Osteoblast (primary cell): ENCODE data around the gene MAD1L1. TPM values are rescaled to one million over a fixed set of nuclear protein-coding genes. Genes with fewer than 3 reads are reported as not detected.
A peak's percentile ranks its signal among the peaks of the same experiment; 100 is the strongest.

Experiments
- DNase-seq: peaks from one replicate; pipeline ENCODE4 v3.0.0; 2011; ENCODE audit warnings: low spot score, mixed read lengths; ENCODE audit not compliant: insufficient read length; ENCODE audit errors: missing footprints
- H2AFZ ChIP-seq: 2 replicates; pipeline ENCODE4 v1.6.0; 2011; ENCODE audit warnings: mild to moderate bottlenecking, low read length
- H3K27ac ChIP-seq: 2 replicates; pipeline ENCODE4 v1.5.1; 2011; ENCODE audit warnings: mild to moderate bottlenecking, low read depth, low read length, moderate library complexity
- H3K27me3 ChIP-seq: 2 replicates; pipeline ENCODE4 v1.6.0; 2012; ENCODE audit warnings: mild to moderate bottlenecking, control low read depth, inconsistent platforms, low read length, moderate library complexity; ENCODE audit not compliant: insufficient read depth
- H3K36me3 ChIP-seq: 2 replicates; pipeline ENCODE4 v1.5.1; 2011; ENCODE audit warnings: mild to moderate bottlenecking, low read length, control low read depth, moderate library complexity; ENCODE audit not compliant: insufficient read depth
- H3K4me1 ChIP-seq: 2 replicates; pipeline ENCODE4 v1.5.1; 2011; ENCODE audit warnings: mild to moderate bottlenecking, low read length, control low read depth, moderate library complexity; ENCODE audit not compliant: insufficient read depth
- H3K4me2 ChIP-seq: 2 replicates; pipeline ENCODE4 v1.6.0; 2011; ENCODE audit warnings: mild to moderate bottlenecking, low read length; ENCODE audit not compliant: insufficient read depth
- H3K4me3 ChIP-seq: fragments of 200-600 bp; sonication (generic); 3 replicates; pipeline ENCODE4 v1.5.1; 2012; ENCODE audit warnings: mild to moderate bottlenecking, low read length, inconsistent platforms; ENCODE audit not compliant: insufficient read depth
- H3K79me2 ChIP-seq: 2 replicates; pipeline ENCODE4 v1.6.0; 2012; ENCODE audit warnings: mild to moderate bottlenecking, low read length, control low read depth, inconsistent platforms; ENCODE audit not compliant: insufficient read depth
- H3K9me3 ChIP-seq: 2 replicates; pipeline ENCODE4 v1.5.1; 2011; ENCODE audit warnings: low read depth, low read length, control low read depth
- H4K20me1 ChIP-seq: 2 replicates; pipeline ENCODE4 v1.6.0; 2012; ENCODE audit warnings: mild to moderate bottlenecking, low read length, control low read depth; ENCODE audit not compliant: insufficient read depth
- total RNA-seq: library from RNA; depleted of rRNA; stranded (reverse); fragments of >200 nt; gene quantifications from 2 replicates; pipeline ENCODE4 v1.2.3, GENCODE V29; 2012
- TF ChIP-seq, protein P1 (sequence below): IDR thresholded peaks from 2 replicates; pipeline ENCODE4 v1.5.1; 2011; ENCODE audit warnings: mild to moderate bottlenecking, low read depth, low read length, moderate library complexity; ENCODE audit errors: extremely low read depth

MAD1L1 gene
- total RNA-seq, result 66.2 and 72.2 TPM in 2 replicates

DNA sequence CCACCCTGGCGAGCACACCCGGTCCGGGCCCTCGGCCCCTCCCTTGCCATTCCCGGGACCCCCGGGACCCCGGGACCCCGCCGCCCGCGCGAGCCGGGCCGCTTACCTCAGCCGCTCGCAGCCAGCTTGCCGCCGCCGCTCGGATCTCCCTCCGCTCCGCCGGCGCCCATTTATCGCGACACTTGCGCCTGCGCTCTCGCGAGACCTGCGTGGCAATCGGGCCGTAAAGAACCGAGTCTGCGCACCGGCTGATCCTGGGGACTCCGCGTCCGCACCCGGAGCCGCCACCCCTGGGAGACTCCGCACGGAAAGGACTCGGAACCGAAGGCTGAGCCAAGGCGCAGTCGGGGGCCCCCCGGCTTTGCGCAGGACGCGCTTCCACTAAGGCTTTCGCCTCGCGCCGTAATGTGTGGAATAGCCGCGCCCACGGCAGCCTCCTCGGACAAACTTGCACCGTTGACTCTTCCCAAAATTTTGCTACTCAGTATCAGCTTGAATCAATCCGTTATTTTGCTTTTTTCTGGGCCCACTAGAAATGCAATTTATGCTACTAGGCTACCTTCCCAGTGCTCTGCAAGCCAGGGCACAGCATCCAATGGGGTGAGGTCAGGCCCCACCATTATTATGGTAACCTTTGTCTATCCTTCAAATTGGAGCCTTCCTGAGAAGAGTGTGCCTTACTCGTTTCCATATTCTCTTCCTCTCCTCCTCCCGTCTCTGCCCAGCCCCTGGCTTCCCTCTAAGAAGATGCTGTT lies at the start of gene MAD1L1:
TSS of gene MAD1L1 (minus strand) at position 180 of the 755 bp plus-strand sequence. CDS start 2,812 bp downstream, outside the sequence.
- Histone ChIP-seq H3K4me3 (peak within 1 kb of the TSS; percentile 90), H3K79me2 (peaks cover 40% of the 10 kb centered on the region), H3K36me3 (peaks cover 34% of the 10 kb centered on the region), H3K4me1 (peaks cover 22% of the 10 kb centered on the region), H3K4me2 (peak within 1 kb of the TSS; percentile 97), H4K20me1 (peaks cover 5% of the 10 kb centered on the region), H2AFZ (peak within 1 kb of the TSS; percentile 97), H3K9me3 (no peaks in the 10 kb centered on the region), H3K27me3 (no peaks in the 10 kb centered on the region), H3K27ac (peak within 1 kb of the TSS; percentile 74)
- TF ChIP-seq, protein P1, sequence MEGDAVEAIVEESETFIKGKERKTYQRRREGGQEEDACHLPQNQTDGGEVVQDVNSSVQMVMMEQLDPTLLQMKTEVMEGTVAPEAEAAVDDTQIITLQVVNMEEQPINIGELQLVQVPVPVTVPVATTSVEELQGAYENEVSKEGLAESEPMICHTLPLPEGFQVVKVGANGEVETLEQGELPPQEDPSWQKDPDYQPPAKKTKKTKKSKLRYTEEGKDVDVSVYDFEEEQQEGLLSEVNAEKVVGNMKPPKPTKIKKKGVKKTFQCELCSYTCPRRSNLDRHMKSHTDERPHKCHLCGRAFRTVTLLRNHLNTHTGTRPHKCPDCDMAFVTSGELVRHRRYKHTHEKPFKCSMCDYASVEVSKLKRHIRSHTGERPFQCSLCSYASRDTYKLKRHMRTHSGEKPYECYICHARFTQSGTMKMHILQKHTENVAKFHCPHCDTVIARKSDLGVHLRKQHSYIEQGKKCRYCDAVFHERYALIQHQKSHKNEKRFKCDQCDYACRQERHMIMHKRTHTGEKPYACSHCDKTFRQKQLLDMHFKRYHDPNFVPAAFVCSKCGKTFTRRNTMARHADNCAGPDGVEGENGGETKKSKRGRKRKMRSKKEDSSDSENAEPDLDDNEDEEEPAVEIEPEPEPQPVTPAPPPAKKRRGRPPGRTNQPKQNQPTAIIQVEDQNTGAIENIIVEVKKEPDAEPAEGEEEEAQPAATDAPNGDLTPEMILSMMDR, result no peak
- peak; percentile 100 for DNase-seq

DNA sequence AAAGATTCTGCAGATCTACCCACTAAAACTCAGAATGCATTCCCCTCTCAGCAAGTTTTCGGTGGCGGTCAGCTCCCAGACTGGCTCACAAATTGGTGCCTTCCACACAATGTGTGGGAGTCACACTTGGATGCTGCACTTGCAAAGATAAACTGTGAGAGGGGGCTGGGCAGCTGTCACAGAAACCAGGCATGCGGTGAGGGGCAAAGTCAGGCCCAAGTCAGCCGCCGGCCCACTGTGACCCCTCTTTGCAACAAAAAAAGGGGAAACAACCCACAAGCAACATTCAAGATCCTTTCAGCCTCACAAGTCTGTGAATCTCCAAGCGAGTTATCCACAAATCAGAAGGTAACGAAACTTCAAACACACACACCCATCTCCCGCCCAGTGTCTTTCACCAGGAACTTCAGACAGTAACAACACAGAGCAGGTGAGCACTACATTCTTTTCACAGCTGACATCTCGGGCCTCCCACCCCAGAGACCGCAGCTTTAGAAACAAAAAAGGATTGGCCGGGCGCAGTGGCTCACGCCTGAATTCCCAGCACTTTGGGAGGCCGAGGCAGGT lies 49.5 kb upstream of the MAD1L1 start:
- Histone ChIP-seq H3K27ac (no peak overlapping the region), H4K20me1 (no peaks in the 10 kb centered on the region)

DNA sequence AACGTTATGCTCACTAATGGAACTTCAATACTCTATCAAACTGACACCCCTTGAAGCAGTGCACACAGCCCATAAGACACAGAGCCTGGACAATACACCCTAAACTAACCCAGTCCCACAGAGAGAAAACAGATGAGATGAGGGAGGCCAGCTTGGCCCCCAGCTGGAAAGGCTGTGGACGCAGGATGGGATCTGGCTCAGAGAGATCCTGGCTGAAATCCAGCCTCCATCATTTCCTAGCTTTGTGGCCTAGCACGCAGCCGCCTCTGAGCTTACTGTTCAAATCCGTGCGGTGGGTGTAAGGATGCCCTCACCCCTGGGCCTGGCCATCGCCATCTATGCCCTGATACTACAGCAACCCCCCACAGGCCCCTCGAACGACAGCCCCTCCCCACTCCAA lies 48.8 kb upstream of the MAD1L1 start:
- no peaks in the 10 kb centered on the region for H3K36me3 ChIP-seq
- peak; percentile 79 for DNase-seq
- no peak overlapping the region for H3K4me3 ChIP-seq
- H3K27ac ChIP-seq, result no peak overlapping the region
- no peaks in the 10 kb centered on the region for H3K9me3 ChIP-seq
- peak overlapping the region; percentile 7 for H3K4me2 ChIP-seq
- no peaks in the 10 kb centered on the region for H3K27me3 ChIP-seq
- no peak overlapping the region for H2AFZ ChIP-seq
- H4K20me1 ChIP-seq, result no peaks in the 10 kb centered on the region
- peaks cover 58% of the 10 kb centered on the region for H3K79me2 ChIP-seq
- TF ChIP-seq, protein P1, result no peak
- H3K4me1 ChIP-seq, result peaks cover 9% of the 10 kb centered on the region

More for the DNA sequence above, 49.5 kb upstream of the MAD1L1 start:
- H3K4me1 ChIP-seq, result peaks cover 9% of the 10 kb centered on the region
- H3K79me2 ChIP-seq, result peaks cover 56% of the 10 kb centered on the region
- H3K27me3 ChIP-seq, result no peaks in the 10 kb centered on the region
- peak; percentile 75 for DNase-seq
- no peaks in the 10 kb centered on the region for H3K9me3 ChIP-seq
- H3K4me3 ChIP-seq, result no peak overlapping the region
- H3K4me2 ChIP-seq, result no peak overlapping the region
- no peak overlapping the region for H2AFZ ChIP-seq
- TF ChIP-seq, protein P1, result no peak
- H3K36me3 ChIP-seq, result no peaks in the 10 kb centered on the region

DNA sequence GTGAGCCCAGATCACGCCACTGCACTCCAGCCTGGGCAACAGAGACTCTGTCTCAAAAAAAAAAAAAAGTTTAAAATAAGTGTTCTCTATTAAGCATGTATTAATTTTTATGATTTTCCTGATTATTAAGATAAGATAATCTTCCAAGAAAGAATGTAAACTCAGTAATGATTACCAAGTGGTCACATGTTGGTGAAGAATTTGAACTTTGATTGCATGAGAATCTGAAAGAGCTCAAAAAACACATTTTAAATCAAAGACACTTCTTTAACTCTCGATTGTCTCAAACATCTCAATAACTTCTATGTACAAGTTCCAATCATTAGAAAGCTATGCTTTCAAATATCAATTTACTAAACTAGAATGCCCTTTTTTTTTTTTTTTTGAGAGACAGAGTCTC lies 47.7 kb upstream of the MAD1L1 start:
- Histone ChIP-seq H4K20me1 (no peaks in the 10 kb centered on the region), H3K27me3 (no peaks in the 10 kb centered on the region), H3K27ac (no peak overlapping the region), H3K9me3 (no peaks in the 10 kb centered on the region), H3K36me3 (no peaks in the 10 kb centered on the region), H3K4me1 (peaks cover 9% of the 10 kb centered on the region), H2AFZ (no peak overlapping the region), H3K4me2 (no peak overlapping the region), H3K79me2 (peaks cover 56% of the 10 kb centered on the region), H3K4me3 (no peak overlapping the region)
- peak; percentile 37 for DNase-seq
- TF ChIP-seq, protein P1, result no peak
